SK-N-SH treated with all-trans-retinoic acid at 6 μM for 48 hours (cell line): ENCODE results near the gene ITM2C.

ENCODE experiments used
- ATAC-seq: fragments of 200-7000 bp; cut with Tn5 transposase; 3 replicates; pipeline ENCODE4 v1.9.1; 2020; ENCODE audit warnings: mild to moderate bottlenecking, moderate library complexity
- BACH2 ChIP-seq: fragments of 250-450 bp; sonication (Bioruptor Pico); IDR thresholded peaks from 2 replicates; pipeline ENCODE4 v1.9.0; 2021; ENCODE audit warnings: mild to moderate bottlenecking, borderline replicate concordance
- CREB5 ChIP-seq: fragments of 250-450 bp; sonication (Bioruptor Pico); IDR thresholded peaks from 2 replicates; pipeline ENCODE4 v1.5.1; 2020; ENCODE audit warnings: low read depth, mild to moderate bottlenecking, moderate library complexity
- CSDC2 ChIP-seq: fragments of 250-450 bp; sonication (Bioruptor Pico); IDR thresholded peaks from 2 replicates; pipeline ENCODE4 v1.5.0; 2020; ENCODE audit warnings: mild to moderate bottlenecking, moderate library complexity
- GLIS3 ChIP-seq: fragments of 250-450 bp; sonication (Bioruptor Pico); IDR thresholded peaks from 2 replicates; pipeline ENCODE4 v1.5.0; 2020; ENCODE audit warnings: mild to moderate bottlenecking, moderate library complexity
- ISL1 ChIP-seq: fragments of 250-450 bp; sonication (Bioruptor Pico); IDR thresholded peaks from 2 replicates; pipeline ENCODE4 v2.1.2; 2022; ENCODE audit warnings: mild to moderate bottlenecking, moderate library complexity
- OSR1 ChIP-seq: fragments of 250-450 bp; sonication (Bioruptor Pico); IDR thresholded peaks from 2 replicates; pipeline ENCODE4 v1.8.0; 2022; ENCODE audit warnings: moderate library complexity, mild to moderate bottlenecking, inconsistent platforms
- PATZ1 ChIP-seq: fragments of 250-450 bp; sonication (Bioruptor Pico); IDR thresholded peaks from 2 replicates; pipeline ENCODE4 v1.8.0; 2020; ENCODE audit warnings: mild to moderate bottlenecking, moderate library complexity, borderline replicate concordance
- PPARA ChIP-seq: fragments of 250-450 bp; sonication (Bioruptor Pico); IDR thresholded peaks from 2 replicates; pipeline ENCODE4 v1.5.0; 2020; ENCODE audit warnings: mild to moderate bottlenecking, borderline replicate concordance
- RARB ChIP-seq: fragments of 250-450 bp; sonication (Bioruptor Pico); IDR thresholded peaks from 2 replicates; pipeline ENCODE4 v1.8.0; 2021; ENCODE audit warnings: mild to moderate bottlenecking, moderate library complexity
- SNAI2 ChIP-seq: fragments of 250-450 bp; sonication (Bioruptor Pico); IDR thresholded peaks from 2 replicates; pipeline ENCODE4 v1.5.0; 2020; ENCODE audit warnings: mild to moderate bottlenecking, moderate library complexity
- TOX ChIP-seq: fragments of 250-450 bp; sonication (Bioruptor Pico); IDR thresholded peaks from 2 replicates; pipeline ENCODE4 v1.8.0; 2021; ENCODE audit warnings: mild to moderate bottlenecking, moderate library complexity, borderline replicate concordance
- ZC3H10 ChIP-seq: fragments of 250-450 bp; sonication (Bioruptor Pico); IDR thresholded peaks from 2 replicates; pipeline ENCODE4 v1.5.1; 2021; ENCODE audit warnings: mild to moderate bottlenecking, moderate library complexity
- ZFP3 ChIP-seq: fragments of 250-450 bp; sonication (Bioruptor Pico); IDR thresholded peaks from 2 replicates; pipeline ENCODE4 v1.5.0; 2020; ENCODE audit warnings: mild to moderate bottlenecking, moderate library complexity
- ZNF565 ChIP-seq: fragments of 450-650 bp; formaldehyde crosslinking; conservative IDR thresholded peaks from 2 replicates; pipeline ENCODE4 v1.5.0; 2020; ENCODE audit warnings: low read depth, mild to moderate bottlenecking, moderate library complexity
- ZNF70 ChIP-seq: fragments of 450-650 bp; formaldehyde crosslinking; IDR thresholded peaks from 2 replicates; pipeline ENCODE4 v1.5.0; 2020; ENCODE audit warnings: mild to moderate bottlenecking, moderate library complexity
- ZNF8 ChIP-seq: fragments of 450-650 bp; formaldehyde crosslinking; IDR thresholded peaks from 2 replicates; pipeline ENCODE4 v1.5.0; 2020; ENCODE audit warnings: mild to moderate bottlenecking, moderate library complexity

The ITM2C gene

GRCh38 chr2:230873661-230874401, 9.1 kb downstream of the ITM2C start (continued):
- TF ChIP-seq CREB5 (CRISPR knock-in tag) (no peak), ZNF565 (CRISPR knock-in tag) (no peak), ISL1 (CRISPR knock-in tag) (no peak), TOX (CRISPR knock-in tag) (no peak), RARB (CRISPR knock-in tag) (no peak), BACH2 (CRISPR knock-in tag) (no peak), GLIS3 (CRISPR knock-in tag) (no peak)
- TF ChIP-seq, all 23 proteins: peak for 0

- no peak for ATAC-seq
- TF ChIP-seq GLIS3 (CRISPR knock-in tag): no peak
- no peak for TF ChIP-seq OSR1 (CRISPR knock-in tag)
- no peak for TF ChIP-seq CSDC2 (CRISPR knock-in tag)
- no peak for TF ChIP-seq ZC3H10 (CRISPR knock-in tag)
- no peak for TF ChIP-seq RARB (CRISPR knock-in tag)
- TF ChIP-seq ZFP3 (CRISPR knock-in tag): no peak
- no peak for TF ChIP-seq SNAI2 (CRISPR knock-in tag)
- no peak for TF ChIP-seq PPARA (CRISPR knock-in tag)
- no peak for TF ChIP-seq TOX (CRISPR knock-in tag)
- TF ChIP-seq, all 23 proteins: peak for 0
Observed at GRCh38 chr2:230874456-230874855, 9.7 kb downstream of the ITM2C start.

- ATAC-seq: no peak
- TF ChIP-seq PATZ1 (CRISPR knock-in tag) (no peak), ZC3H10 (CRISPR knock-in tag) (no peak), GLIS3 (CRISPR knock-in tag) (no peak), SNAI2 (CRISPR knock-in tag) (no peak), CREB5 (CRISPR knock-in tag) (no peak), PPARA (CRISPR knock-in tag) (no peak), ZNF70 (CRISPR knock-in tag) (no peak)
Observed at GRCh38 chr2:230874876-230875275, 10.1 kb downstream of the ITM2C start.

GRCh38 chr2:230875347-230876315, 10.9 kb downstream of the ITM2C start:
- no peak for ATAC-seq
- TF ChIP-seq BACH2 (CRISPR knock-in tag): no peak

GRCh38 chr2:230877116-230877758, 12.5 kb downstream of the ITM2C start:
- no peak for ATAC-seq

More at GRCh38 chr2:230877116-230877758, 12.5 kb downstream of the ITM2C start:
- TF ChIP-seq OSR1 (CRISPR knock-in tag) (no peak), TOX (CRISPR knock-in tag) (no peak), ZNF8 (CRISPR knock-in tag) (no peak), SNAI2 (CRISPR knock-in tag) (no peak), RARB (CRISPR knock-in tag) (no peak), CSDC2 (CRISPR knock-in tag) (no peak), PPARA (CRISPR knock-in tag) (no peak), ZC3H10 (CRISPR knock-in tag) (no peak), ZNF70 (CRISPR knock-in tag) (no peak)
